Right lobe of liver (tissue), 4 donors: ENCODE measurements around the gene MACROH2A1.

Experiments used
- CTCF ChIP-seq, 4 donors: fragments of 200-600 bp in 3 of 4; fragments of 450-650 bp in 1 of 4; IDR thresholded peaks; one replicate each; pipeline versions ENCODE4 v1.5.1 to v1.8.0; 2016 to 2022; ENCODE audit warnings: antibody characterized with exemption in 4 of 4, mild to moderate bottlenecking in 2 of 4
- POLR2A ChIP-seq: fragments of 450-650 bp; IDR thresholded peaks from one replicate; pipeline ENCODE4 v1.6.1; 2017; ENCODE audit warnings: antibody characterized with exemption, mild to moderate bottlenecking
- donor health status: DM: no; HTN: no; CAD: no.
- donor health status: DM: no; HTN: no; CAD: no.
- donor health status: DM: no; HTN: yes; CAD: no.

DNA sequence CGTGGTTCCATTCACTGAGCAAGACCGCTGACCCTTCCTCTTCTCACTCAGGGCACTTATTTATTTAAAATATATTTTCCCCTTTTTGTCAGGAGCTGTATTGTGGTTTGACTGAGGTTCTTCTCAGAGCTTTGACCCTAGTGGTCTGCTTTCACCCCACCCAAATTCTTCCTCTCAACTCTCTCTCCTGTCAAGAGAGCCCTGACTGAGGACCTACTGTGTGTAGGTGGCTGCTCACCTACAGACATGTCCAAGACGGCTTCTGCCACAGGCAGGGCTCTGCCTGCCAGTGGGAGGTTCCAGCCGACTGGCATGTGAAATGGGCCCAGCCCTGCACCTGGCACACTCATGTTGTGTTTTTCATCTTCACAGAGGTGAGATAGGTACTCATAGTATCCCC lies 42.9 kb upstream of the MACROH2A1 start:
- TF ChIP-seq CTCF (IDR thresholded peaks at IDR 0.05) (no peak), POLR2A (no peak)
